ENCODE data around the gene RASL11B. TPM values are rescaled to one million over a fixed set of nuclear protein-coding genes. Genes with fewer than 3 reads are reported as not detected.

The RASL11B gene
- total RNA-seq, 1 experiment from 2014 or later = 30.0 TPM

DNA sequence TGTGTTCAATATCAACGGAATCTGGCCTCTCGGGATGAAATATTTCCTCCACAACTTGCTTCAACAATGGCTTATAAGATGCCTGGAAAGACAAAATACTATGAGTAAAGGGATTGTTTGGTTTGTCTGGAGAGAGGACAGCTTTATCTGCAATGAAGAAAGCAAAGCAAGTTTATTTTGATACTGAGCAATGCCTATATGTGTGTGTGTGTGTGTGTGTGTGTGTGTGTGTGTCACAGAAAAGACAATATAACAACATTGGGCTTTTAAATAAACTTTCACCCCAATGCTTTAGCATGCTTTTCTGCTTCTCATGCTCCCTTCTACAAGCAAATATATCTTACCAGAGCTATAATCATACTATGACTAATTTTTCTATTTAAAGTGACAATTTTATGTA lies 45.4 kb downstream of the RASL11B start:
- no peak overlapping the region for H3K9ac ChIP-seq (ENCODE audit: extremely low read depth, insufficient read length, low read length)
- no peak overlapping the region for H3K14ac ChIP-seq (ENCODE audit: insufficient read depth, low read length)
- no peaks in the 10 kb centered on the region for H4K20me1 ChIP-seq (ENCODE audit: control insufficient read depth, insufficient read depth, insufficient read length)
- Mint-ChIP-seq H3K27ac (no peak overlapping the region), H3K36me3 (ENCODE audit: insufficient read depth in 1 of 3, low read depth in 3 of 3) (peaks cover 0 to 4% (median under 1%) of the 10 kb centered on the region in 3 experiments; a peak in 3 of 7 replicates), H3K4me1 (peaks cover 10 to 27% of the 10 kb centered on the region in 2 experiments), H3K4me3 (no peak overlapping the region), H3K9me3 (peaks cover 0 to 2% of the 10 kb centered on the region in 2 experiments; a peak in 2 of 5 replicates), H3K27me3 (ENCODE audit: low read depth) (no peaks in the 10 kb centered on the region)
- no peak overlapping the region for H2AK5ac ChIP-seq (ENCODE audit: insufficient read length, low read length)
- WGBS (ENCODE audit: extremely low coverage, insufficient read length, low lambda C conversion rate) = no CpG with 5 or more reads among the region's 2 CpGs
- H2BK20ac ChIP-seq (ENCODE audit: low read depth, low read length, poor library complexity, severe bottlenecking) = no peak overlapping the region
- no peak overlapping the region for H3K56ac ChIP-seq (ENCODE audit: insufficient read length, low read depth, low read length)
- H3K27me3 ChIP-seq (ENCODE audit: insufficient read depth, low read length) = no peaks in the 10 kb centered on the region
- no peak overlapping the region for H2BK12ac ChIP-seq (ENCODE audit: insufficient read length, low read depth, low read length)
- H3K4me1 ChIP-seq (ENCODE audit: insufficient read depth, low read length) = no peaks in the 10 kb centered on the region
- H3T11ph ChIP-seq (ENCODE audit: low read length) = no peak overlapping the region
- DNase-seq = no peak
- no peak overlapping the region for H3K4ac ChIP-seq (ENCODE audit: low read depth, low read length)
- no peaks in the 10 kb centered on the region for H3K79me1 ChIP-seq (ENCODE audit: insufficient read depth, low read depth, low read length, poor library complexity, severe bottlenecking)
- no peaks in the 10 kb centered on the region for H3K9me3 ChIP-seq (ENCODE audit: control insufficient read depth, low read depth, low read length)
- H3K79me2 ChIP-seq (ENCODE audit: insufficient read depth, low read length) = no peaks in the 10 kb centered on the region
- H4K91ac ChIP-seq (ENCODE audit: insufficient read length, low read depth, low read length) = no peak overlapping the region
- no peak overlapping the region for H2AFZ ChIP-seq (ENCODE audit: low read length)
- no peak overlapping the region for H3K18ac ChIP-seq (ENCODE audit: insufficient read length, low read depth, low read length)
- no peak overlapping the region for H4K5ac ChIP-seq (ENCODE audit: insufficient read length, low read depth, low read length)
- H2BK120ac ChIP-seq (ENCODE audit: low read depth, low read length, poor library complexity, severe bottlenecking) = no peak overlapping the region
- no peak overlapping the region for H2BK15ac ChIP-seq (ENCODE audit: low read depth, low read length)
- no peak overlapping the region for H2BK5ac ChIP-seq (ENCODE audit: insufficient read length, low read length)
- no peak overlapping the region for H3K4me2 ChIP-seq (ENCODE audit: insufficient read depth, insufficient read length, low read length)
- TF ChIP-seq, protein P1, sequence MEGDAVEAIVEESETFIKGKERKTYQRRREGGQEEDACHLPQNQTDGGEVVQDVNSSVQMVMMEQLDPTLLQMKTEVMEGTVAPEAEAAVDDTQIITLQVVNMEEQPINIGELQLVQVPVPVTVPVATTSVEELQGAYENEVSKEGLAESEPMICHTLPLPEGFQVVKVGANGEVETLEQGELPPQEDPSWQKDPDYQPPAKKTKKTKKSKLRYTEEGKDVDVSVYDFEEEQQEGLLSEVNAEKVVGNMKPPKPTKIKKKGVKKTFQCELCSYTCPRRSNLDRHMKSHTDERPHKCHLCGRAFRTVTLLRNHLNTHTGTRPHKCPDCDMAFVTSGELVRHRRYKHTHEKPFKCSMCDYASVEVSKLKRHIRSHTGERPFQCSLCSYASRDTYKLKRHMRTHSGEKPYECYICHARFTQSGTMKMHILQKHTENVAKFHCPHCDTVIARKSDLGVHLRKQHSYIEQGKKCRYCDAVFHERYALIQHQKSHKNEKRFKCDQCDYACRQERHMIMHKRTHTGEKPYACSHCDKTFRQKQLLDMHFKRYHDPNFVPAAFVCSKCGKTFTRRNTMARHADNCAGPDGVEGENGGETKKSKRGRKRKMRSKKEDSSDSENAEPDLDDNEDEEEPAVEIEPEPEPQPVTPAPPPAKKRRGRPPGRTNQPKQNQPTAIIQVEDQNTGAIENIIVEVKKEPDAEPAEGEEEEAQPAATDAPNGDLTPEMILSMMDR (conservative IDR thresholded peaks at IDR 0.05) = no peak
- no peak overlapping the region for H3K27ac ChIP-seq (ENCODE audit: insufficient read length, low read depth, low read length)
- H4K8ac ChIP-seq (replicated peaks; ENCODE audit: insufficient read length, low read depth, low read length) = no peak overlapping the region
- no peak overlapping the region for H3K23ac ChIP-seq (ENCODE audit: insufficient read length, low read depth, low read length)
- H3K23me2 ChIP-seq (ENCODE audit: insufficient read length, low read depth, low read length, poor library complexity, severe bottlenecking) = no peaks in the 10 kb centered on the region

Measured in H9 (cell line).